ELR (cell line): Measurements from ENCODE around the gene LMAN2L.

Experiments
- DNase-seq: peaks from one replicate; pipeline ENCODE4 v3.0.0-alpha.2; 2015; ENCODE audit warnings: low read depth

LMAN2L gene

GRCh38 chr2:96760036-96760985, 20.4 kb upstream of the LMAN2L start, which contains the start of gene CNNM4:
Gene CNNM4 (plus strand): TSS chr2:96760902. CDS start chr2:96761000, 98 bp downstream.
- peak; percentile 94 for DNase-seq

DNA sequence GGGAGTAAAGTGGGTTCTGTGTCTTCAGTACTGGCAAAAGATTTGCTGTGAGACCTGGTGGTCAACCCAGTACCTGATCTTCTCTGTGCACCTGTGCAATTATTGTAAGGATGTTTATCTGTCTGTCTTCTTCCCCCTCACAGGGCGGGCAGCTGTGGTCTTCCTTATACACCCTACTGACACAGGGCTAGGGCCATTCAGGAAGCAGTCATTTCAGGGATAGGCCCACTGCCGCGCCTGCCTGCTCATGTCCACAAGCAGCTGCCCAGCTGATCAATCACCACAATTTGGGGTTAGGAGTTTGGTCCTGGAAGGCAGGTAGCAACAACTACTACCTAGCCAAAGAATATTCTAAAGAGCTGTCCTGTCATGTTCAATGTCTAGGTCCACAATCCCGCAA, 19.7 kb upstream of the LMAN2L start:
- DNase-seq = no peak

GRCh38 chr2:96758987-96759386, 19.1 kb upstream of the LMAN2L start:
- DNase-seq = no peak

GRCh38 chr2:96757477-96757860, 17.6 kb upstream of the LMAN2L start:
- DNase-seq = no peak

DNA sequence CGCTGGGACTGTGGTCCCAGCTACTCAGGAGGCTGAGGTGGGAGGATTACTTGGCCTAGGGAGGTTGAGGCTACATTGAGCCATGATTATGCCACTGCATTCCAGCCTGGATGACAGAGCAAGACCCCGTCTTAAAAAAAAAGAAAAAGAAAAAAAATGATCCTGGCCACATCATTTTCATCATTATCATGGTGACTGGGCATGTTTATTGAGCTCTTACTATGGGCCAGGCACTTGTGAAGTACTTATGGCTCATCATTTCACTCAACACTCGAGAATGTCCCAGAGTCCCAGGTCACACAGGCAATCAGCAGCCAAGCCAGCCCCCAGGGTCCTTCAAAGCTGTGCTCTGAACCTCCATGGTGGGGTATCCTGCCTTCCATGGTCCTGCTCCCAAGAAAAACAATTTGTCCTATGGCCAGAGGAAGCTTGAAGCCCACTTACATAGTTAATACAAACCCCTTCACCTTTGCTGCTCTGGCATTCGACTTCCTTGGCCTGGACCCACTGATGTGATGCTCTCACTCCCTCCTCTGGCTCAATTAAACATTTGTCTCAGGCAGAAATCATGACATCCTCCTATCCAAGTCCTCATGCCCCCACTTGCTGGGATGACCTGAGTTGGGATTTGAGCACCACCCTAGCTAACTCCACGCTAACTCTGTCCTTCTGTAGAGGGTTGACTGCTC, 17.1 kb upstream of the LMAN2L start:
- peak; percentile 29 for DNase-seq

DNA sequence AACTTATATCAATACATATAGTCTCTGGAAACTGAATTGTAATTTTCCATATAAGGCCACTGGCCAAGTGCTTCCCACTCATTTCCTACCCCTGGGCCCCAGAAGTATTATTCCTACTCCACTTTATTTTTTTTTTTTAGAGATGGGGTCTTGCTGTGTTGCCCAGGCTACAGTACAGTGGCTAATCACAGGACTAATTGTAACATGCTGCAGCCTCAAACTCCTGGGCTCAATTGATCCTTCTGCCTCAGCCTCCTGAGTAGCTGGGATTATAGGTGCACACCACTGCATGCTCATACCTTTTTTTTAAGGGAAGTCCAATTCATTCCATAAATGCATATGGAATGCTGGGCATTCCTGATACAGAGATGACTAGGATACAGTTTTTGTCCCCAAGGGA, 14.5 kb upstream of the LMAN2L start:
- no peak for DNase-seq

DNA sequence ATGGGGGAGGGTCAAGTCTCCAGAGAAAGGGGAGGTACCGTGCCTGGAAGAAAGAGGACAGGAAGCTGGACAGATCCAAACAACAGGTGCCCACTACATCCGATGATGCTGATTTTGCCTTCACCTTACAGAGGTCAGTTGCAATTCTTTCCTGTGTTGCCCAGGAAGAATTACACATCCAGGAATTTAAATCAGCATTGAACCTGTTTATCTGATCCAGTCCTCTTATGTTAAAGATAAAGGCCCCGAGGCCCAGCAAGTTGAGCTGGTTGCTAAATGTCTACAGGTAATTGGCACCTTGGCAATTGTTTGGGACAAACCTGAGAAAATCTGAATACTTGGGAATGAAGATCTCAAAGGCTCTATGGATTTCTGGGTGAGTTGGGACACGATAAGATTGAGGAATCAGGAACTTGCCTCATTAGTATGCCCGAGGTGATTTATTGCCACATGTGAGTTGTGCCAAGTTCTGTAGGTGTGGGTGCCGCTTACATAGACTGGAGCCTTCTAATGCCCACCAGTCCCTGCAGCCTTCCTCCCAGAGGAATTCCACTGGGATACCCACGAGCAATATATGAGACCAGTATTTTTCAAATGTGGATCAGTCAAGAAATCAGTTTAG, 13.9 kb upstream of the LMAN2L start:
- DNase-seq = no peak

- no peak for DNase-seq
Measured at GRCh38 chr2:96751800-96752199, 11.9 kb upstream of the LMAN2L start.

DNA sequence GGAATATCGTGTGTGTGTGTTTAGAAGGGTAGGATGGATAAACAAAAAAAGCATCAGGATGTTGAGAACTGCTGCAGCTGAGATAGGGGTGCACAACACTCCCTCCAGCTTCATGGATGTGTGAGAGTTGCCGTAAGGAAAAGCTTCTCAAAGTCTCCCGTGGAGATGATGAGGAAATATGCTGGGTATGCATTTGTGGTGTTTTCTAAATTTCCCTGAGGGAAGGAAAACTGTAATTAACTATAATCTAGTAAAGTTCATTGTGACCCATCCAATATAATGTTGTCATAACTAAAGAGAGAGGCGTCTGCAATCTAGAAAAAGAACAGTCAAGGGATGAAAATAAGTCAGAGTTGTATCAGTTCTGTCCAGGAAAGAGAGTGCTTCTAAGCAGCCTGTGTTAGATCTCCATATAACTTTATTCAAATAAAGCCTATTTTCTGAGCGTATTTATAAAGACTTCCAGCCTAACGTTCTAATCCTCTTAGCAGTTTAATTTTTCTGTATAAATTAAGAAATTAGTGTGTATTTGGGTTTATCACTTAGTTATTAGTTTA, 7.3 kb upstream of the LMAN2L start:
- DNase-seq = no peak

DNA sequence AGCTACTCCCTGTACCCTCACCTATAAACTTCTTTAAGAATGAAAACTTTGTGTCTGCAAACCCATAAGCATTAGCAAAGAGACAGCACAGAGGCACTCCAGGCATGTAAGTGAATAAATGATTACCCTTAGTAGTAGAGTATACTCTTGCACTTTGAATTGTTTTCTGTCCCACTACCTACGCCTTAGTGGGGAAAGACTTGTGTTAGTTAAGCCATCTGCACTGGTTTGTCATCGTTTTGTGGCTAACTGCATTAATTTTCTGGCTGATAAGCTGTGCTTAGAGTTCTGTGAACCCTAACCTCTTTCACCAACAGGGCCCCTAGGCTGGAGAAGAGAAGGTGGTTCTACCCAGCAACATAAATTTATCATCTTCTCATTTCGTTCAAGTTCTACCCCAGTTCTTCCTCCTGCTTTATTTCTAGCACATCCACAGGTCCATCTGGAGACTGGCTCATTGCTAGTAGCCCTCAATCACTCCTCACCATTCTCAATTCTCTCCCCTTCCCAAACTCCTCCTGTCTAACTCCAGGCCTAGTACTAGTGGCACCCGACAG, 710 bp downstream of the LMAN2L start:
- peak; percentile 14 for DNase-seq

- DNase-seq = no peak
Measured at GRCh38 chr2:96737831-96738230, 2.0 kb downstream of the LMAN2L start.

- no peak for DNase-seq
Measured at GRCh38 chr2:96737251-96737650, 2.6 kb downstream of the LMAN2L start.

DNA sequence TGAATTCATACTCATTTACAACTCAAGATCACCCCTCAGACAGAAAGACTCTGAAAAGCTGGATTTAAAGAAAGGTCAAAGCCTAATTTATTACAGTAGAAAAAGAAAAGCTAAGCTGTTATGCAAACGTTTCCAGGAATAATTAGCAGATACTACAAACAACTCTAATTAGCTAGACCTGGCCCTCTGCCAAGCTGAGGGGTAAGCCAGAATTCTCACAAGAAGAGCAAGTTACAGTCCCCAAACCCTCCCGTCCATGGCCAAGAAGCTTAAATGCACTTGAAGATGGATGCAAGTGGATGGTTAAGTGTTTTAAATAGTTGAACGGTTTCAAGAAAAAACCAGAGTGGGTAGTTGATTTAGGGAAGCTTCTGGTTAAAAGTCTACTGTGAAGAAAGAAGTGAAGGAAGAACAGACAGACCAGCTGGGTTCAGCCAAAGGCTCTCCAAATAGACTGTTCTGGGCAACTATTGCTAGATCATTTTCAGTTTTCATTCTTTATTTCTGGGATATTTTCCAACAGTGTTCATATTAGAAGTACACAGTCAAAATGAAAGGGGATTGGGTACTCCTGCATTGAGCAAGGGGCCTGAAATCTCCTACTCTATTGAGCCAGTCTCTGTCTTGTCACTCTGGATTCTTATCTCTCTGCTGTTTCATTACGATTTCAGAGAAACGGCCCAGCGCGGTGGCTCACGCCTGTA, 4.8 kb downstream of the LMAN2L start:
- no peak for DNase-seq

DNA sequence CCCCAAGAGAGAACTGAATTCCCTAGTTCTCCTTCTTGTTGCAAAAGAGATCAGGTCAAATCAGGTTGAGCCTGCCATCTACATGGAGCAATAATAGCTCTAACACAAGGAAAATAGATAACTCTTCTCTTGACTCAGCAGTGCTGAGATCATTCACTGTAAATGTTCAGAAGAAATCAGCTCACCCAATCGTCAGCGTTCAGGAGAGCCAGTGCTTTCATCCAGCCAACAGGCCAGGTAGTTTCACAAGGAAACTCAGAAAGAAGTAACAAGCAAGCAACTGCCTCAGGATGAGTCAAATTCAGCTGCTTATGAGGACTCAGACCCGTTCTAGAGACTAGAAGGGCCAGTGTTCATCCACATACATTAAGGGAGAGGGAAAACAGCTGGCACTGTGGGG, 5.9 kb downstream of the LMAN2L start:
- DNase-seq = no peak

- peak; percentile 14 for DNase-seq
Measured at GRCh38 chr2:96730212-96730611, 9.7 kb downstream of the LMAN2L start.

- no peak for DNase-seq
Measured at GRCh38 chr2:96729748-96730147, 10.1 kb downstream of the LMAN2L start.

DNA sequence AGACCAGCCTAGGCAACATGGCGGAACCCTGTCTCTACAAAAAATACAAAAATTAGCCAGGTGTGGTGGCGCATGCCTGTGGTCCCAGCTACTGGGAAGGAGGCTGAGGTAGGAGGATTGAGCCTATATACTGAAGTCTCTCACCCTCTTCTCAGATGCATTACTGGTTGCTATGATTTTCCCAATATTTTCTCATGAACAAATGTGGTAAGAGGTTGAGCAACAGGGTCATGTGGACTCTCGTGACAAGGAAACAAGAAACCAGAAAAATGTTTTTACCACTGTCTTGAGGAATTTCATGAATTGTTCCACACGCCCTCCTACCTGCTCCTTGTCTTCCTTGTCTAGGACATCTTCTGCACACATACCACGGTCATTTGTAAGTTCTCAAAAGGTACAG, 12.4 kb downstream of the LMAN2L start:
- no peak for DNase-seq

DNA sequence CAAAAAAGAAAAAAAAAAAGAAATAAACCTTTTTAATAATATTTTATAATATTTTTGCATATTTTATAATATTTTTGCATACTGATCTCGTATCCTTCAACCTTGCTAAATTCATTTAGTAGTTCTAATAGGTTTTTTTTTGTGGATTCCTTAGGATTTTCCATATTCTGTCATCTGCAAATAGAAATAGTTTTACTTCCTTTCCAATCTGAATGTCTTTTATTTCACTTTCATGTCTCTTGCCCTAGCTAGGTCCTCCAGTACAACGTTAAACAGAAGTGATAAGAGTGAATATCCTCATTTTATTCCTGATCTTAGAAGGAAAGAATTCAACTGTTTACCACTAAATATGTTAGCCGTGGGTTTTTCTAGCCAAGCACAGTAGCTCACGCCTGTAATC, 13.7 kb downstream of the LMAN2L start:
- DNase-seq = no peak

DNA sequence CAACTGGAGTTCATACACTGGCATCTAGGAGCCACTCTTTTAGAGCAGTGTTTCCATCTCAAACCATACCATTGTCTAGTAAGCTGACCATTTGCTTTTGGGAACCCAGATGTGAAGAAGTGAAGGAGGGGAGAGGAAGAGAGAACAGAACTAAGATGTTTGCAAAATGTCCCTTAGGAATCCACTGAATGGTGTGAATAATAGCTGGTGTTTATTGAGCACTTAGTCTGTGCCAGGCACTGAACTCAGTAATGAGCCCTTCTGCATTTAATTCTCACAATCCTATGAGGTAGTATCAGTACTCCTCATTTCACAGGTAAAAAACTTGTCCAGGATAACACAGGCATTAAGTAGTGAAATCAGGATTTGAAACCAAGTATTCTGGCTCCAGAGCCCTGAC, 23.5 kb downstream of the LMAN2L start:
- DNase-seq = no peak

DNA sequence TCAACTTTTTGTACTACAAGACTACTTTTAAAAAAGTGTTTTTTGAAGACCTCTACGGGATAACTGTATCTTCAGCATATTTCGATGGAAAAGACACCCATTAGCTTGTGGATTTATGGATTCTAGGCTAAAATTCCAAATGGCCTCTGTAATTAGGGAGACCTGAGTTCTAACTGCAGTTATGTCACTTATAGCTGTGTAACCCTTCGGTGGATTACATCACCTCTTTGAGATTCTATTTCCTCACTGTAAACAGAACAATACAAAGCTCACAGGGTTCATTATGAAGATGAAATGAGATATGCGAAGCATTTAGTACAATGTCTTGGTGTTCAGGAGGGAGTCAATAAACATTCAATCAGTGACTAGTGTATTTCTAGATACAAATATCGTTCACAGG, 24.2 kb downstream of the LMAN2L start:
- no peak for DNase-seq

DNA sequence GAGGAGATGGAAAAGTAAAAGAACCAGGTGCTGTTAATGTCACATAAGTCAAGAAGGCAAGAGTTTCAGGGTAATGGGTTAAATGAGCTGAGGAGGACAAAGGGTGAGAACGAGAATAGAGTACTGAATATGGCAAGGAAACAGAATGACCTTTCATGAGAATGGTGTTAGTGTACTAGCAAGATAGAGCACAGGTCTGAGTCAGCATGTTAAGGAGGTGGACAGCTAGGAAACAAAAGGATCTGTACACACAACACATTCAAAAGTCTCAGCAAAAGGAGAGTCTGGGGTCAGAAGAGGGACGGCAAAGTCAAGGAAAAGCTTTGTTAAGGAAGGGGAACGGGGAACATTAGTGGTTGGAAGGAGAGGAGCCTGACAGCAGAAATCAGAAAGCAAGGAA, 28.9 kb downstream of the LMAN2L start:
- no peak for DNase-seq
